Measurements from ENCODE around the gene RC3H1. TPM values are rescaled to one million over a fixed set of nuclear protein-coding genes. Genes with fewer than 3 reads are reported as not detected.

Gene RC3H1
- total RNA-seq, 4 donors from 2014 or later, result 26.2 to 37.3 (median 31.1) TPM

GRCh38 chr1:174017231-174017970, 4.8 kb downstream of the RC3H1 start:
- no peaks in the 10 kb centered on the region for H3K27me3 ChIP-seq
- H3K4me1 ChIP-seq, result peaks cover 0 to 67% (median 13%) of the 10 kb centered on the region in 4 donors
- no peak overlapping the region for H3K4me3 ChIP-seq
- H3K36me3 ChIP-seq, result no peaks in the 10 kb centered on the region
- no peaks in the 10 kb centered on the region for H3K9me3 ChIP-seq
- TF ChIP-seq CTCF (IDR thresholded peaks at IDR 0.05), result no peak
- no peak for TF ChIP-seq POLR2A (IDR thresholded peaks at IDR 0.05)
- H3K27ac ChIP-seq, result no peak overlapping the region
- DNase-seq, result no peak

GRCh38 chr1:174013864-174014418, 8.2 kb downstream of the RC3H1 start:
- Histone ChIP-seq H3K4me1 (peaks cover 0 to 49% (median 5%) of the 10 kb centered on the region in 4 donors), H3K27ac (no peak overlapping the region), H3K9me3 (no peaks in the 10 kb centered on the region), H3K36me3 (no peaks in the 10 kb centered on the region), H3K4me3 (no peak overlapping the region), H3K27me3 (no peaks in the 10 kb centered on the region)
- no peak for DNase-seq
- TF ChIP-seq CTCF (IDR thresholded peaks at IDR 0.05), result no peak
- no peak for TF ChIP-seq POLR2A (IDR thresholded peaks at IDR 0.05)

GRCh38 chr1:174008979-174009378, 13.2 kb downstream of the RC3H1 start:
- no peaks in the 10 kb centered on the region for H3K27me3 ChIP-seq
- H3K4me1 ChIP-seq, result peaks cover 0 to 10% (median 0%) of the 10 kb centered on the region in 4 donors
- no peak overlapping the region for H3K27ac ChIP-seq
- H3K4me3 ChIP-seq, result no peak overlapping the region
- no peak for TF ChIP-seq POLR2A (IDR thresholded peaks at IDR 0.05)
- TF ChIP-seq CTCF (IDR thresholded peaks at IDR 0.05), result no peak
- DNase-seq, result no peak
- no peaks in the 10 kb centered on the region for H3K36me3 ChIP-seq
- no peaks in the 10 kb centered on the region for H3K9me3 ChIP-seq

- Histone ChIP-seq H3K4me3 (no peak overlapping the region), H3K4me1 (peaks cover 0 to 5% (median 0%) of the 10 kb centered on the region in 4 donors), H3K9me3 (no peaks in the 10 kb centered on the region), H3K36me3 (no peaks in the 10 kb centered on the region), H3K27ac (no peak overlapping the region), H3K27me3 (no peaks in the 10 kb centered on the region)
- TF ChIP-seq CTCF (IDR thresholded peaks at IDR 0.05) (no peak), POLR2A (IDR thresholded peaks at IDR 0.05) (no peak)
- no peak for DNase-seq
Observed at GRCh38 chr1:174008269-174008668, 13.9 kb downstream of the RC3H1 start.

- H3K27ac ChIP-seq, result no peak overlapping the region
- peaks cover 0 to 5% (median 0%) of the 10 kb centered on the region in 4 donors for H3K4me1 ChIP-seq
- no peaks in the 10 kb centered on the region for H3K27me3 ChIP-seq
- H3K36me3 ChIP-seq, result no peaks in the 10 kb centered on the region
- TF ChIP-seq POLR2A (IDR thresholded peaks at IDR 0.05) (no peak), CTCF (IDR thresholded peaks at IDR 0.05) (no peak)
- no peak overlapping the region for H3K4me3 ChIP-seq
- DNase-seq, result no peak
- no peaks in the 10 kb centered on the region for H3K9me3 ChIP-seq
Observed at GRCh38 chr1:174007851-174008250, 14.3 kb downstream of the RC3H1 start.

All from Peyer's patch (tissue), 4 donors.